Stimulated activated memory B cell treated with anti-CD40 and anti-IgM and Interleukin-4, amounts not matched to agents 10 μg/mL and 1 μg/mL and 100 μg/mL, for 72 hours (primary cell): Measurements from ENCODE around the gene SAFB.
"Not testable (repeated sequence)": the region's sequence is repeated elsewhere in the genome, so short reads cannot be mapped to it uniquely, and the experiment has no call there.

Source experiments
- ATAC-seq: fragments of 150-1000 bp; cut with Tn5 transposase; 2 replicates; pipeline ENCODE4 v1.10.0; 2021
- H3K27ac Mint-ChIP-seq: one replicate; pipeline ENCODE4 v1.8.0; 2022; ENCODE audit warnings: mild to moderate bottlenecking, mixed read lengths
- H3K27me3 Mint-ChIP-seq: one replicate; pipeline ENCODE4 v1.8.0; 2022; ENCODE audit warnings: mixed read lengths
- H3K36me3 Mint-ChIP-seq: one replicate; pipeline ENCODE4 v1.8.0; 2022; ENCODE audit warnings: mixed read lengths
- H3K4me1 Mint-ChIP-seq: one replicate; pipeline ENCODE4 v1.8.0; 2022; ENCODE audit warnings: mixed read lengths
- H3K4me3 Mint-ChIP-seq: one replicate; pipeline ENCODE4 v1.8.0; 2022; ENCODE audit warnings: mild to moderate bottlenecking, moderate library complexity, mixed read lengths
- H3K9me3 Mint-ChIP-seq: one replicate; pipeline ENCODE4 v1.8.0; 2022; ENCODE audit warnings: mixed read lengths

Gene SAFB

DNA sequence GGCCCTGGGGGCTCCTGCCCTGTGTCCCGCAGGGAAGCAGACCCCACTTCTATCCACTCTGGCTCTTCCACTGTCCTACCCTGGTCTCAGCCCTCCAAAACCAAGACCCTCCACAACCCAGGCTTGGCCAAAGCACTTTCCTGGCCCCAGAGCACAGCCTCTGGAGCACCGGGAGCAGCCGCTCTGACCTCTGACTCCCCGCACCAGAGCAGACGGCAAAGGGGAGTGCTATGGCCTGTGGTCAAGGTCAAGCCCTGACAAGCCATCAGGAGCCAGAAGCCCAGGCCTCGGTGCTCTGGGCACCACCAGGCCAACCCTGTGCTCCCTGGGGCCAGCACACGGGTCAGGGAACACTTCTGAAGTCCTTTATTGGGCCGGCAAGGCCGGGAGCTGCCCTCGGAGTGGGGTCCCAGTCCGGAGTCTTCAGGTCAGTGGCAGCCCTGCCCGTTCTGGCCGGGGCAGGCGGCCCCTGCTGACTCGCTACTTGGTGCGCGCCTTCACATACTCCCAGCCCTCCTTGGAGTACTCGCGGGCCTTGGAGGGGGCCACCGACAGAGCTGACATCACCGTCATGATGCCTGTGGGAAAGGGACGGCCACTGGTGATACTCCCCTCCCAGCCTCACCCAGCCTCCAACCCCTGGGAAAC is 55.3 kb downstream of the SAFB start:
- peaks cover 22% of the 10 kb centered on the region for H3K4me1 Mint-ChIP-seq
- H3K27me3 Mint-ChIP-seq, result no peaks in the 10 kb centered on the region
- peaks cover 11% of the 10 kb centered on the region for H3K36me3 Mint-ChIP-seq
- H3K9me3 Mint-ChIP-seq, result peaks cover 10% of the 10 kb centered on the region
- ATAC-seq, result no peak
- H3K4me3 Mint-ChIP-seq, result no peak overlapping the region
- no peak overlapping the region for H3K27ac Mint-ChIP-seq

DNA sequence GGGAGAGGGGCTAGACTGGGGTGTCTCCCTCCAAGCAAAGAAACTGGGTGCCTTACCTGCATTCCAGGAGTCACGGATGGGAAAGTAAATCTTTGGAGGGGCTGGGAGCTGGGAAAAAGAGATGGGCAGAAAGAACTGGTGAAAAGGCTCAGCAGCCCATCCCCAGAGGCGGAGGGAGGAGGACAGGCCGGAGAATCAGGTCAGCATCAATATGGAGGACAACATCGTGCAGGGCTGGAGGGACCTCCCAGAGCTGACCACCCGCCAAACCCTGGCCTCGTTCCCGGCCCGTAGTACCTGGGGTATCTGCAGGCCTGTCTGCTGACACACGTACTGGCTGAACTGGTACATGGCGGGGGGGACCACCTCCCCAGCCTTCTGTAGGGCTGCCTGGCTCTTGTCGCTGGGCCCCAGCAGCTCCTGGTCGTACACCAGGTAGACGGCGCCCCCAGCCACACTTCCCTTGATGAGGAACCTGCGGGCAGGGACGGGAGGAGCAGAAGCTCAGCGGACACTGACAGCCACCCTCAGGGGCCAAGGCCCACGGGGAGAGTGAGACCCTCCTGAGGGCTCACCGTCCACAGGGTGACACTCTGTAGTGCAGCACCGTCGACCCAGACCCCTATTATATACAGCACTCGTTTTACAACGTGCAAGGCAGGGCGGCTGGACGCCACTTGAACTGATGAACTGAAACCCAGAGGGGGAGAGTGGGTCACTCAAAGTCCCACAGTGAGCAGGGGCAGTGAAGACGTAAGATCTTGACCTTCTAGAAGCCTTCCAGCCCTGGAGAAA is 56.6 kb downstream of the SAFB start:
- Mint-ChIP-seq H3K36me3 (no peaks in the 10 kb centered on the region), H3K27ac (peak overlapping the region; percentile 88), H3K27me3 (no peaks in the 10 kb centered on the region), H3K9me3 (peaks cover 5% of the 10 kb centered on the region), H3K4me1 (peaks cover 22% of the 10 kb centered on the region), H3K4me3 (peak overlapping the region; percentile 74)
- no peak for ATAC-seq

DNA sequence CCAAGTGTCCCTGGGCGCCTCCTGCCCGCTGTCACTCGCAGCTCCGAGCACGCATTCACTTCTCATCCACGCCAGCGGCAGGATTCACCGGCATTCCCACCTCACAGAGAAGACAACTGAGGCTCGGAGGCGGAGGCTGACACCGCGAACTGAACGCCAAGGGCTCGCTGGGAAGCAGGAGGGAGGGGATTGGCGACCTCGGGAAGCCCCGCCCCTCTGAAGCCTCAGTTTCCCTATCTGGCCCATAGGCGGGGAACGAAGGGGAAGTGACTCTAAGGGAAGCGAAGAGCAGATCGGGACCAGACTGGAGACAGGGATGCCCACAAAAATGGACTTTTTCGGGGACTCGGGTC is 57.2 kb downstream of the SAFB start:
- Mint-ChIP-seq H3K4me3 (peak overlapping the region; percentile 74), H3K4me1 (peaks cover 22% of the 10 kb centered on the region), H3K36me3 (no peaks in the 10 kb centered on the region), H3K27me3 (no peaks in the 10 kb centered on the region), H3K27ac (peak overlapping the region; percentile 88), H3K9me3 (peaks cover 5% of the 10 kb centered on the region)
- no peak for ATAC-seq

DNA sequence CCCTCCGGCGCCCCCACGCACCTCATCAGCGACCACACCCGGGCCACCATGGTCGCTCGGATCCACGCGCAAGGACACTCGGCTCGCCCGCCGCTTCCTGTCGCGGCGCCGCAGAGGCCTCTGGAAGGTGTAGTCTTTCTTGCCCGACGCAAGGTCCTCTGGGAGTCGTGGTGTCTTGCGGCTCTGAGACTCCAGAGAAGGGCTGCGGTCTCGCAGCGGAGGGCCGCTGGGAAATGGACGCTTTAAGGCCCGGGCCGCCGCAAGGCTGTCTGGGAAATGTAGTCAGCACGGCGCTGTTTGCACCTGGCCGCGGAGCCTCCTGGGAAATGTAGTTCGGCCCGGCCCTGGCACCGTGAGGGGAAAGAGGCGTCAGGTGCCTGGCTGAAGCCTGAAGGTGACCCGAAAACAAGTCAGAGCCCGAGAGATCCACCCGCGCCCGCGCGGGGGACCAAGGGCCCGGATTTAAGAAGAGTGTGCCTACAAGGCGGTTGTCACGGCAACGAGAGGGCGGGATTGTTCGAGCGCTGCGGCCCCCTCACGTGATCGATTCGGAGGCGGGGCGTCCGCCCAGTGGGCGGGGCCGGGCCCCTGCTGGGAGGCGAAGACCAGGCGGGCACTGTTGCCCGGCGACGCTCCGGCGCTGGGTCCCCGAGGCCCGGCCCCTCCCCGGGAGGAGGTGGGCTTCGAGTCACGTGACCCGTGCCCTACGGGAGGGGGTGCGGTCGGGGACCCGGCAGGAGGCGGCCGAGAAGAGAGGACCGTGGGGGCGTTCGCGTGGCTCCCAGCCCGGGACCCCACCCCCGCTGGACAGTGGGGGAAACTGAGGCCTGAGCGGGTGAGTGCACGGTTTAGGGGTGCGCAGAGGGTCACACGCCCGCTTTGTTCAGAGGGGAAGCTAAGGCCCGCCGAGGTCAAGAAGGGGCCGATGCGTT is 57.8 kb downstream of the SAFB start, which contains the start of the genes HSD11B1L and MICOS13:
HSD11B1L (plus strand) TSS at position 591 of the 932 bp plus-strand sequence. CDS start 3,806 bp downstream, outside the sequence.
MICOS13 (minus strand) TSS at position 80 of the 932 bp plus-strand sequence; CDS start at position 50, 30 bp downstream.
- ATAC-seq, result peak; percentile 96
- no peaks in the 10 kb centered on the region for H3K36me3 Mint-ChIP-seq
- H3K9me3 Mint-ChIP-seq, result peaks cover 5% of the 10 kb centered on the region
- peak within 1 kb of the TSS; percentile 77 for H3K4me3 Mint-ChIP-seq
- H3K27me3 Mint-ChIP-seq, result no peaks in the 10 kb centered on the region
- peaks cover 22% of the 10 kb centered on the region for H3K4me1 Mint-ChIP-seq
- H3K27ac Mint-ChIP-seq, result peak within 1 kb of the TSS; percentile 88

DNA sequence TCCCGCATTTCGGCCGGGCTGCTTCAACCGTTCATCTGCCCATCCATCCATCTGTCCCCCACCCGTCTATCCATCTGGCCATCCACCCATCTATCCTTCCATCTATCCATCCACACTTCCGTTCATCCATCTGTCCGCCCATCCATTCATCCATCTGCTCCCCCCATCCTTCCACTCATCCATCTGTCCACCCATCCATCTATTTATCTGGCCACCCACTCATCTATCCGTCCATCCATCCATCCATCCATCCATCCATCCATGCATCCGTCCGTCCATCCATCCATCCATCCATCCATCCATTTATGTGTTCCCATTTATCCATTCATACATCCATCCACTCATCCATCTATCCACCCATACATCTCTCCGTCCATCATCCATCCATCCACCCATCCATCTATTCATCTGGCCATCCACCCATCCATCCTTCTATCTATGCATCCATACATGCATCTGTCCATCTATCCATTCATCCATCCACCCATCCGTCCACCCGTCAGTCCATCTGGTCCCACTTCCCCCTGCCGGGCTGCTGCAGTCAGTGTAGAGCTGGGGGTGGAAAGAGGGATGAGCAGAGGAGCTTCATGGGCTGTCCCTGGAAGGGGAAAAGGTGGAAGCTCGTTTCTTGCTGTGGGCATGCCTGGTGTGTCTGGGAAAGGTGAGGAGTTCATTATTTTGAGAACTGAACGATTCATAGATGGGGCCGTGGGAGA is 58.7 kb downstream of the SAFB start:
- Mint-ChIP-seq H3K27ac (peak overlapping the region; percentile 16), H3K4me3 (peak overlapping the region; percentile 77), H3K27me3 (no peaks in the 10 kb centered on the region), H3K36me3 (no peaks in the 10 kb centered on the region), H3K4me1 (peaks cover 30% of the 10 kb centered on the region), H3K9me3 (peaks cover 5% of the 10 kb centered on the region)
- ATAC-seq, result no peak

DNA sequence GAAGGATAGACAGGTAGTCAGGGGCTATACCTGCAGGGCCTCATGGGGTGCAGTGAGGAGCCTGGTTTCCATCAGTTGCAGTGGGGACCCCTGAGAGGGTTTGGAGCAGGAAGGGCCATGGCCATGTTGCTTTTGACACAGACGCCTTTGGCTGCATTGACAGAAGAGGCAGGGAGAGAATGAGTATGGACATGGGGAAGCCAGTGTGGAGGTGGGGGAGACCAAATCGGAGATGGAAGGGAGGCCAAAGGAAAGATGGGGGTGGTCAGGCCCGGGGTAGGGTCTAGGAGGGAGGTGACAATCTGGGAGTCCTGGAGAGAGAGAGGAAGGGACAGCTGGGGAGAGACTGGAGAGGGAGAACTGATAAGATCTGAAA is 59.2 kb downstream of the SAFB start:
- H3K4me1 Mint-ChIP-seq, result peaks cover 31% of the 10 kb centered on the region

DNA sequence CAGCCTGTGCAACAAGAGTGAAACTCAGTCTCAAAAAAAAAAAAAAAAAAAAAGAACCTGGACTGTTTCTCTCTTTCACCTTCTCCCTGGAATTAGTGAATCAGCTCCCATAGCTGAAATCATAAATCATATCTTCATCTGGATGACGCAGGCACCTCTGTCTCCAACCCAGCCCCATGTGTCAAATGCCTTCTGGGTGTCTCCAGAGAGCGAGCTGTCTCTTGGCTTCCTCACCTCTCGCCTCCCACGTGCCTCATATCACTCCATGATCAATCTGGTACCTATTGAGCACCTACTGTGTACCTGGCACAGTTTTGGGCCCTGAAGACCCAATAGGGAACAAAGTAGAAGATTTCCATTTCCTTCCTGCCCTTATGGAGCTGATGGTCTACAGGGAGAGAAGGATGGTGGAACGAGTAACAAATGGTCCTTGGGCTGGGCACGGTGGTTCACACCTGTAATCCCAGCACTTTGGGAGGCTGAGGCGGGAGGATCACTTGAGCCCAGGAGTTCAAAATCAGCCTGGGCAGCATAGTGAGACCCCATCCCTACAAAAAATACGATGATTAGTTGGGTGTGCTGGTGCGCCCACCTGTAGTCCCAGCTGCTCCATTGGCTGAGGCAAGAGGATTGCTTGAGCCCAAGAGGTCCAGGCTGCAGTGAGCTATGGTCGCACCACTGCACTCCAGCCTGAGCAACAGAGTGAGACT is 60.4 kb downstream of the SAFB start:
- Mint-ChIP-seq H3K4me3 (no peak overlapping the region), H3K36me3 (no peaks in the 10 kb centered on the region), H3K27me3 (no peaks in the 10 kb centered on the region), H3K4me1 (peaks cover 31% of the 10 kb centered on the region), H3K9me3 (peaks cover 5% of the 10 kb centered on the region), H3K27ac (no peak overlapping the region)
- no peak for ATAC-seq

More for the DNA sequence above, 59.2 kb downstream of the SAFB start:
- no peaks in the 10 kb centered on the region for H3K36me3 Mint-ChIP-seq
- H3K4me3 Mint-ChIP-seq, result peak overlapping the region; percentile 77
- peaks cover 5% of the 10 kb centered on the region for H3K9me3 Mint-ChIP-seq
- no peaks in the 10 kb centered on the region for H3K27me3 Mint-ChIP-seq
- ATAC-seq, result no peak
- H3K27ac Mint-ChIP-seq, result peak overlapping the region; percentile 16

DNA sequence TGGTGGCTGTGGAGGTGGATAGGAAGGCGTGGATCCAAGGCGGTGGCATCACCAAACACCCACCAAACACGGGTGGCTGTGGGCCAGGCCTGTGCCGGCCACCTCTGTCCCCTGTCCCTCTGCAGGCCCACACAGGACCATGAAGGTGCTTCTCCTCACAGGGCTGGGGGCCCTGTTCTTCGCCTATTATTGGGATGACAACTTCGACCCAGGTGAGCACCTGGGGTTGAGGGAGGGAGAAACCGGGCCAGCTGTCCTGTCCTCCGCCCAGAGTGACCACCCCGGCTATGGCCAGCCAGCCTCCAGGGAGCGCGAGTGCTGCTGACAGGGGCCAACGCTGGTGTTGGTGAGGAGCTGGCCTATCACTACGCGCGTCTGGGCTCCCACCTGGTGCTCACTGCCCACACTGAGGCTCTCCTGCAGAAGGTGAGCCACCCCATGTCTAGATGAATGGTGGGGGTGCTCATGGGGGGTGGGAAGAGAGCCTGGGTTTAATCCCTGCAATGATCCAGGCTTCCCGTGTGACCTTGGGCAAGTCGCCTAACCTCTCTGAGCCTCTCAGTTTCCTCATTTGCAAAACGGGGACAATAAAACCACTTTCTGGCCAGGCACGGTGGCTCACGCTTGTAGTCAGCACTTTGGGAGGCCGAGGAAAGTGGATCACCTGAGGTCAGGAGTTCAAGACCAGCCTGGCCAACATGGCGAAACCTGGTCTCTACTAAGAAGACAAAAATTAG is 62.0 kb downstream of the SAFB start:
- peaks cover 27% of the 10 kb centered on the region for H3K4me1 Mint-ChIP-seq
- ATAC-seq, result no peak
- H3K4me3 Mint-ChIP-seq, result no peak overlapping the region
- peaks cover 5% of the 10 kb centered on the region for H3K9me3 Mint-ChIP-seq
- H3K27ac Mint-ChIP-seq, result no peak overlapping the region
- no peaks in the 10 kb centered on the region for H3K27me3 Mint-ChIP-seq
- no peaks in the 10 kb centered on the region for H3K36me3 Mint-ChIP-seq

DNA sequence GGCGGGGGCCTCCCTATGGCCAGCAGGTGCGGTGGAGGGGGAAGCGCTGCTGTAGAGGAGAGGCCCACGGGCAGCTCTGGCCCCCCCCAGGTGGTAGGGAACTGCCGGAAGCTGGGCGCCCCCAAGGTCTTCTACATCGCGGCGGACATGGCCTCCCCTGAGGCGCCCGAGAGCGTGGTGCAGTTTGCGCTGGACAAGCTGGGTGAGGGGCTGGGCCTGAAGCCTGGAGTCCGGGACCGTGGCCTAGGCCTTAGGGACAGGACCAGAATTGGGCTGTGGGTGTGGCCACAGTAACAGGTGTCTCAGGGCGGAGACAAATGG is 63.4 kb downstream of the SAFB start:
- Mint-ChIP-seq H3K27me3 (no peaks in the 10 kb centered on the region), H3K27ac (peak overlapping the region; percentile 89), H3K36me3 (peaks cover 11% of the 10 kb centered on the region), H3K9me3 (peaks cover 4% of the 10 kb centered on the region), H3K4me1 (peaks cover 38% of the 10 kb centered on the region), H3K4me3 (peak overlapping the region; percentile 83)
- no peak for ATAC-seq

DNA sequence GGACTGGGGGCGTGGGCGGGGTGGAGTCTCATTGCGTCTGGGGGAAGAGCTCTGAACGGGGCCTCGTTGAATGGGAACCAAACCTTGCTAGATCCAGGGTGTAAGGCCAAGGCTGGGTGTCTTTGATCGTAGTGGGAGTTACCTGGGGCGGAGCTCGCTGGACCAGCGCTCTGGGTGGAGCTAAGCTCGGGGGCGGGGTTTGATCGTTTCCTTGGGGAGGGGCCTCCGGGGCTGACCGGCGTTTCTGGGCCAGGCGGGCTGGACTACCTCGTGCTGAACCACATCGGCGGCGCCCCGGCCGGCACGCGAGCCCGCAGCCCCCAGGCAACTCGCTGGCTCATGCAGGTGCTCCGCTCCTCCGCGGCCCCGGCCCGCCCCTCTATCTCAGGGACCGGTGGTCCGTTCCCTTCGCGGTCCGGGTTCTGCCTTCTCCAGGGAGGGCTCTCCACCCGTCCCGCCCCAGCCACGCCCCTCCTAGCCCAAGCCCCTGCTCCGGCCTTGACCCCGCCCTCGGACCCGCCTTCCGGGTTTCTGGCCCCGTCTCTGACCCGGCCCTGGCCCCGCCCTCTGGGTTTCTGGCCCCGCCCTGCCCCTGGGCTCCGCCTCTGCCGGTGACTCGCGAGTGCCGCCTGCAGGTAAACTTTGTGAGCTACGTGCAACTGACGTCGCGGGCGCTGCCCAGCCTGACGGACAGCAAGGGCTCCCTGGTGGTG is 63.9 kb downstream of the SAFB start:
- Mint-ChIP-seq H3K4me1 (peaks cover 33% of the 10 kb centered on the region), H3K27ac (peak overlapping the region; percentile 89), H3K36me3 (peaks cover 11% of the 10 kb centered on the region), H3K4me3 (peak overlapping the region; percentile 83), H3K27me3 (no peaks in the 10 kb centered on the region), H3K9me3 (no peaks in the 10 kb centered on the region)
- peak; percentile 84 for ATAC-seq

DNA sequence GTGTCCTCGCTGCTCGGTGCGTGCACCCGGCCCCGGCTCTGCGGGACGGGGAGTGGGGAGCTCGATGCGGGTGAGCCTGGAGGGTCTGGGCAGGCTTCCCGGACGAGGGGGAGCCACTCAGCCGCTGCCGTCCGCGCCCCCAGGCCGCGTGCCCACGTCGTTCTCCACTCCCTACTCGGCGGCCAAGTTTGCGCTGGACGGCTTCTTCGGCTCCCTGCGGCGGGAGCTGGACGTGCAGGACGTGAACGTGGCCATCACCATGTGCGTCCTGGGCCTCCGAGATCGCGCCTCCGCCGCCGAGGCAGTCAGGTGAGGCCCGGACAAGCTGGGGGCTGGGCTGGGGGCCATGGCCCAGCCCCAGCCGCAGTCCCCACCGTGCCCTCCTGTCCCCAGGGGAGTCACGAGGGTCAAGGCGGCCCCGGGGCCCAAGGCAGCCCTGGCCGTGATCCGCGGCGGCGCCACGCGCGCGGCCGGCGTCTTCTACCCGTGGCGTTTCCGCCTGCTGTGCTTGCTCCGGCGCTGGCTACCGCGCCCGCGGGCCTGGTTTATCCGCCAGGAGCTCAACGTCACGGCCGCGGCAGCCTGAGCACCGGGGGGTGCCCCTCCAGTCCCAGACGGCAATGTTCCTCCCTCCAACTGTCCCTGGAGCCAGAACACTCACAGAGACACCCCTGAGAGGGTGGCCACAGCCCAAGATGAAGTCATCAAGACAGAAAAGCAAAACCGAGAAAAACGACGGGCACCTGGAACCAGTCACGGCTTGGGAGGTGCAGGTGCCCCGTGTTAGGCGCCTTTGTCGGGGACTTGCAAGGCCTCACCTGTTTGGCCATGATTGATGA is 64.7 kb downstream of the SAFB start:
- peaks cover 31% of the 10 kb centered on the region for H3K4me1 Mint-ChIP-seq
- H3K27me3 Mint-ChIP-seq, result no peaks in the 10 kb centered on the region
- no peak for ATAC-seq
- no peaks in the 10 kb centered on the region for H3K9me3 Mint-ChIP-seq
- peaks cover 16% of the 10 kb centered on the region for H3K36me3 Mint-ChIP-seq
- H3K4me3 Mint-ChIP-seq, result peak overlapping the region; percentile 83
- H3K27ac Mint-ChIP-seq, result peak overlapping the region; percentile 89

DNA sequence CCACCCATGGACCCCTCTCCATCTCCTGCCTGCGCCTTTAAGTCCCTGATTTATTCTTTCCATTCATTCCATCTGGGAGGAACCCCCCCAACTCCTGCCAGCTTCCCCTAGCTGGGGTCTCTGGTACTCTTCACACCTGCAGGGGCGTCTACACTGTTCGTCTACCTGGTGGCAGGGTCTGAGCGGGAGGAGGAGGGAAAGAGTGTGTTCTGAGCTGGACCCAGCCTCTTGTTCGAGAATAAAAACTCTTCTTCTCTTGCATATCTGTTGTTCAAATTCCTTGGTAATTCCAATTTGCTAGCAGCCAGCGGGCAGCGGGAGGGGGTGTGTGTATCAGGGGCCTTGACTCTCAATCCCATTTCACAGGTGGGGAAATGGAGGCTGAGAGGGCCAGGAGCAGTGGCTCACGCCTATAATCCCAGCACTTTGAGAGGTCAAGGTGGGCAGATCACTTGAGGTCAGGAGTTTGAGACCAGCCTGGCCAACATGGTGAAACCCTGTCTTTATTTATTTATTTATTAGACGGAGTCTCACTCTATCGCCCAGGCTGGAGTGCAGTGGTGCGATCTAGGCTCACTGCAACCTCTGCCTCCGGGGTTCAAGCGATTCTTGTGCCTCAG is 65.5 kb downstream of the SAFB start:
- not testable (repeated sequence) for ATAC-seq
- peaks cover 39% of the 10 kb centered on the region for H3K4me1 Mint-ChIP-seq

More for the DNA sequence above, 65.5 kb downstream of the SAFB start:
- H3K27ac Mint-ChIP-seq, result peak overlapping the region; percentile 22
- not testable (repeated sequence) for H3K27me3 Mint-ChIP-seq, H3K9me3 Mint-ChIP-seq
- H3K36me3 Mint-ChIP-seq, result peaks cover 24% of the 10 kb centered on the region
- peak overlapping the region; percentile 67 for H3K4me3 Mint-ChIP-seq
